Fibroblast of skin of scalp (primary cell): ENCODE measurements around the gene GPX7.

Experiments used
- DNase-seq: peaks from one replicate; pipeline ENCODE4 v3.0.0-alpha.2; 2013

Gene GPX7

DNA sequence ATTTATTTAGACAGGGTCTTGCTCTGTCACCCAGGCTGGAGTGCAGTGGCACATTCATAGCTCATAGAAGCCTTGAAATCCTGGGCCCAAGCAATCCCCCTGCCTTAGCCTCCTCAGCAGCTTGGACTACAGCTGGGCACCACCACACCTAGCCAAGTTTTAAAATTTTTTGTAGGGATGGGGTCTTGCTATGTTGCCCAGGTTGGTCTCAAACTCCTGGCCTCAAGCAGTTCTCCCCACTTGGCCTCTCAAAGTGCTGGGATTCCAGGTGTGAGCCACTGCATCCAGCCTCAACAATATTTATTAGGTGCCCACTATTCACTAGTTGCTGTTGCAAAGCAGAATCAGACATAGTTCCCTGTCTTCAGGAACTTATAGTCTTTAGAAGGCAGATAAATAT, 14.1 kb upstream of the GPX7 start:
- DNase-seq: no peak

DNA sequence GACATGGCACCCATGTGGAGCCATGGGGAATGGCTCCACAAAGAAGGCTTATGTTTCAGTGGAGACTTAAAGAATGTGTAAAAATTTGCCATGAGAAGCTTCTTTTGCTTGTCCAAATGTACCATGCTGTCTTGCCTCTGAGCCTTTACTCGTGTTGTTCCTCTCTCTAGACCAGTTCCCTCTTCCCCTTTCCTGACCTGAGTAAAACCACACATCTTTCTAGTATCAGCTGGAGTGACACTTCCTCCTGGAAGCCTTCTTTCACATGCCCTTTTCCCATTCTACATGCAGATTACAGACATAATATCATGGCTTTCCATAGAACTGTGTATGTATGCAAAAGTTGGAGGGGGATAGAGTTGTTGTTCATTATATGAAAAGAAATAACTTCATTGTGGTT, 13.6 kb upstream of the GPX7 start:
- no peak for DNase-seq

DNA sequence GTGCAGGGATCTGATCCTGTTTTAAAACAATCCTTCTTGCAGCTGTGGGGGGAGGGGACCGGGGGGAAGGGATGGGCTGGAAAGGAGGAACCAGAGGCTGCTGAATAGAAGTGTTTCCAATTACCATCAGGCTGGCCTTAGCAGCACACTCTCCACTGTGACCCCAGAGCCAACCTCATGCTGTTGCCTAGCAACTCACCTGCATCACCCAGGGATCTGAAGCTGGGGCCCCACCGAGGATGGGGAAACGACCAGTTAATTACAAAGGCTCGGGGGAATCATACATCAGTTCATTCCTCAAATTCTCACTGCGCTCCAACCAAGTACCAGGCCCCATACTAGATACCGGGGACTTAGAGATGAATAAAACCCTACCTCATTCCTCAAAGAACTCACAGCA, 11.9 kb upstream of the GPX7 start:
- DNase-seq: no peak

DNA sequence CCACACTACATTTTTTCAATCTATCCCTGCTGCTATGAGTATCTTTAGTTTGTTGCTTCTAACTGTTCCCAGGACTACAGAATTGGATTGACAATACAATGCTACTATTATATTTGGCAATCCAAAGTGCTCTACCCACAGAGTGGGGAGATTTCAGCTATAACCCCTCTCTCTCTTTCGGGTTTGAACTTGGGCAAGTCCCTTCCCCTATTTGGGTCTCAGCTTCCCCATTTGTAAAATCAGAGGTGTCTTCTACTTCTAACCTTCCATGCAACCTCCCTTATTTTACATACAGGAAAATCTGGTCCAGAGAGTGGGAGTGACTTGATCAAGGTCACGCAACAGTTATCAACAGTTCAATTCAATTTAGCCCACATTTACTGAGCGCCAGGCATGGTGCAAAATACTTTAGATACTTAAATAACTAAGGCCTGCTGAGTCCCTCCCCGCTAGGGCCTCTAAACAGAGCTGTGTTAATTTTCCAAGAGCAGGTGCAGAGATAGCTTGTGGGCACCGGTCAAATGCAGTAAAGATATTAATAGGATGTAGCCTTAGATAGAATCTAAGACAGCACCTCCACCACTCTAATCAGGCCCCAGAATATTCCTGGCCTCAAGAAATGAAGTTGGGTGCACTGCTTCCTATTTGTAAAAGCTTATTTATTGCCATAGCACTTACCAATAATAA, 9.4 kb upstream of the GPX7 start:
- no peak for DNase-seq

DNA sequence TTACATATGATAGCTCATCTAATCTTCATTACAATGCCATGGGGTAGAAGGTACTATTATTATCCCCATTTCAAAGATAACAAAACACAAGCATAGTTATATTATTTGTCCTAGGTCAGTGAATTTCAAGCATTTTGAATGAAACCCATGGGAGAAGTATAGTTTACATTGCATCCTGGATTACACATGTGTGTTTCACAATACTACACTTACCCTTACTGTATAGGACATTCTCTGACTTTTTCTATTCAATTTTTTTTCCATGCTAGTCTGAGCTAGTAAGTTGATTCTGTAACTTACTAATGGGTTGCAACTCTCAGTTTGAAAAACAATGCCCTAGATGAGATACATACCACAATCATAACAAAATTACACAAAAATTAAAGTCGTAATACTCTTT, 8.7 kb upstream of the GPX7 start:
- no peak for DNase-seq

DNA sequence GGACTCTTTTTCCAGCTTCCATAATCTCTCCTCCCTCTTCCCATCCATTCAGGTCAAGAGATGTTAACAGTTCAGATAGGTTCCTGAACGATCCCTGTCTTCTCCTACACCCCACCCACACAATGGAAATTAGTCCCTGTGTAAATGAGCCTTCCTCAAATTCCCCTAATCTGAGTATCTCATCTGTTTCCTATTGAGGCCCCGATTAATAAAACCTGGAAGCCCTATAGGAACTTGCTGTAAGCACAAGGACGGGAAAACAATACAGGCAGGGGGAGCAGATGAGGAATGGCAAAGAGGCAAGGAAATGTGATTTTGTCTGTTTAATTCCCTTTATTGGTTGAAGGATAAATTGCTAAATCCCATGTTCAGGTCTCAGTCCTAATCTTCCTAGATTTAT, 7.1 kb upstream of the GPX7 start:
- no peak for DNase-seq

DNA sequence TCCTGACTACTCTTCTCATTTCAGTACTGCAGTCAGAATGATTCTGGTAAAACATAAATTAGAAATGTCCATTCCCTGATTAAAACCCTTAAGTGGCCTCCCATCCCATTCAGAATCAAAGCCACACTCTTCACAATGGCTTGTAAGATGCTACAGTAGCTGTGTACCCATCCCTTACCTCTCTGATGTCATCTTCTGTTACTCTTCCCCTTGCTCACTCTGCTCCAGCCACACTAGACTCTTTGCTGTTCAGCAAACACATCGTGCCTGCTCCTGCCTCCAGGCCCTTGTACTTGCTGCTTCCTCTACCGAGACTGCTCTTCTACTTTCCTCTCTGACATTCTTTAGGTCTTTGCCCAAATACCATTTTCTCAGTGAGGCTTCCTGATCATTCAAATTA, 4.3 kb upstream of the GPX7 start:
- no peak for DNase-seq

DNA sequence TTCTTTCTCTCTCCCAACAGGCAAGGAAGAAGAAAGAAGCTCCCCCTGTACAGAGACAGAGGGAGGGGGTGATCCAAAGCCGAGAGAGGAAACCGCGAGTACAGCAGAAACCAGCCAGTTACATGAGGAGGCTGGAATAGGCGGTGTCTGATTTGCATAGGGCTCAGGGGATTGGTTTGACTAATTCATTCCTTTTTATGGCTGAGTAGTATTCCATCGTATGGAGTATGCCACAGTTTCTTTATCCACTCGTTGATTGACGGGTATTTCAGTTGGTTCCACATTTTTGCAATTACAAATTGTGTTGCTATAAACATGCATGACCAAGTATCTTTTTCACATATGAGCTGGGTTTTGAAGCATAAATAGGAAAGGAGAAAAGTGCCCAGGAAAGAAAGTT, 3.4 kb upstream of the GPX7 start:
- DNase-seq: no peak

DNA sequence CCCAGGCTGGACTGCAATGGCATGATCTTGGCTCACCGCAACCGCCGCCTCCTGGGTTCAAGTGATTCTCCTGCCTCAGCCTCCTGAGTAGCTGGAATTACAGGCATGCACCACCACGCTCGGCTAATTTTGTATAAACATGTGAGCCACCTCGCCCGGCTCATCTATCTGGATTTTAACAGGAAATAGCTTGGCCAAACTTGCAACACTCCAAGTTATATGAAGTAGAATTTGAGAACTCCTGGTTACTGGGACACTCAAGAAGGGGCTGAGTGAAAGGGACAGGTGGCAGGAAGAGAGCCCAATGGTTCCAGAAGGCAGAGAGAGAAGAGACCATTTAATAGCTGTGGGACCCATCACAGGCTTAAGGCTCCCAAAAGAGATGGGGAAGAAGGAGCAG, 2.9 kb upstream of the GPX7 start:
- DNase-seq: no peak

DNA sequence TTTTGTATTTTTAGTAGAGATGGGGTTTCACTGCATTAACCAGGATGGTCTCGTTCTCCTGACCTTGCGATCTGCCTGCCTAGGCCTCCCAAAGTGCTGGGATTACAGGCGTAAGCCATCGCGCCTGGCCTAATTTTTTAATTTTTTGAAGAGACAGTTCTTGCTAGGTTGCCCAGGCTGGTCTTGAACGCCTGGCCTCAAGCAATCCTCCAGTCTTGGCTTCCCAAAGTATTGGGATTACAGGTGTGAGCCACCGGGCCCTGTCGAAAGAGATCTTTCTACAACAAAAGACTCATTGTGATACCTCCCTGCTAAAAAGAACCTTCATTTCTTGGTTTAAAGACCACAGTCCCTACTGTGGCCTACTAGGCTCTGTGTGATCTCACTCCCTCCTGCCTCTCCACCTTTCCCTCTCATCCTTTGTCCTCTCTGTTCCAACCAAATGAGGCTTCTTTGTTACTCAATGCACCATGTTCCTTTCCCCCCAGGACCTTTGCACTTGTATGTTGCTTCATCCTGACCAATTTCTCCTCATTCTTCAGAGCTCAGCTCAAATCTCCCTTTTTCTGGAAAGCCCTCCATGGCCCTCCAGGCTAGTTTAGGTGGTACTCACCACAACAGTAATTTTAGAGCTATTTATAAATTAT, 1.5 kb upstream of the GPX7 start:
- no peak for DNase-seq

DNA sequence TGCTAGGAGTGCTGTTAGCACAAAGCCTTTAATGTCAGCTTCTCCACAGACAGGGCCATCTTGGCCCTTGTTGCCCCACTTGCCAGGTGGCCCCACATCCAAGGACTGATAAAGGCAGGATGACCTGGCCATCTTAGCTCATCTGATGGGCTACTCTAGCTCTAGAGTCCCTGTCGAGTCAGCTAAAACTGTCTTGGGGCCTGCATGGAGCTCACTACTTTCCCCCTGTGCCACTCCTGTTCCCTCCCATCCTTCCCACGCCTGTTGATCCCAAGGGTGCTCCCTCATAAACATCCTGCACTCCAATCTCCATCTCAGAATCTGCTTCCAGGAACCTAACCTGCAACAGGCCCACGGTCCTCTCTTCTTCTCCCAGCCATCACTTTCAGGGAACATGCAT, 652 bp upstream of the GPX7 start:
- DNase-seq: no peak

DNA sequence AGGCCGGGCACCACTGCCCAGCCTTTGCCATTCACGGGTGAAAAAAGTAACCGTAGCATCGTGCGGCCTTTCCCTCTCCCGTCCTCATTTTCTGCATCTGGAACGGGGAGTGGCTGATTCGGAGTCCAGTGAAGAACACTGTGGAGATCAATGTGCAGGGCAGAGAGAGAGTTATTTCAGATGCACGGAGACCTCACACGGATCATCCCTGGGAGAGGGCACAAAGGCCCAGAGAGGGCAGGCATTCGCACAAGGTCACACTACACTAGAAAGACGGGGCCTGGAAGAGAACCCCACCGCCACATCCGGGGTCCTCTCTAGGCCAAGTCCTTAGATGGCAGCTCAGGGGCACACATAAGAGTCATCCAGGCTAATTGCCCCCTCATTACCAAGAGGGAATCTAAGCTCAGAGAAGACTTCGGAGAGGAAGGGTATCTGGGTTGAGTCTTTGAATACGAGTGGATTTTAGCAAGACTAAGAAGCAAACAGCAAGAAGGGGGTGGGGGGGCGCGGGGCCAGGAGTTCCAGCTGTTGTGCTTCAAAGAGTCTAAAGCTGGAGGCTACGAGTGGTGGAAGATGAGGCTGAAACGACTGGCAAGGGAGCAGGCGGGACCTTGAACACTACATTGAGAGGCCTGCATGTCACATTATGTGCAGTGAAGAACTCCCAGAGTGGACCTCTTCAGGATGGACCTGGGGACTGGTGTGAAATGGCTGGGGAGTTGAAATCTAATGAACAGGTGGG, 857 bp downstream of the GPX7 start:
- peak; percentile 40 for DNase-seq

DNA sequence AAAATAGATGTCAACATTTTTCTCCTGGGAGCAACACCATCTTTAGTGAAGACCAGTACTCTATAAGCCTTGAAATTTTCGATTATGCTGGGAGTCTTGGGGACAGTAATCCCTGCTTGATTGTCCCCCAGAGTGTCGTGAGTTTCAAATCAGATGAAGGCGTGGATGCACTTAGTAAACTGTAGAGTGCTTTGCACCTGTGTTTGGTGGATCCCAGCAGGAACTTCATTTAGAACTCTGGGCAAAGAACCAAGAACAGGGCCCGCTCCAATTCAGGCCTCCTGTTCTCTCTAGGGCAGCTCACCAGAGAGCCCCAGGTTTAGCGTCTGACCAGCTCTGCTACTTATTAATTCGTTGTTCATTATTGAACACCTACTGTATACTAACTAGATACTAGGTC, 1.5 kb downstream of the GPX7 start:
- DNase-seq: no peak

DNA sequence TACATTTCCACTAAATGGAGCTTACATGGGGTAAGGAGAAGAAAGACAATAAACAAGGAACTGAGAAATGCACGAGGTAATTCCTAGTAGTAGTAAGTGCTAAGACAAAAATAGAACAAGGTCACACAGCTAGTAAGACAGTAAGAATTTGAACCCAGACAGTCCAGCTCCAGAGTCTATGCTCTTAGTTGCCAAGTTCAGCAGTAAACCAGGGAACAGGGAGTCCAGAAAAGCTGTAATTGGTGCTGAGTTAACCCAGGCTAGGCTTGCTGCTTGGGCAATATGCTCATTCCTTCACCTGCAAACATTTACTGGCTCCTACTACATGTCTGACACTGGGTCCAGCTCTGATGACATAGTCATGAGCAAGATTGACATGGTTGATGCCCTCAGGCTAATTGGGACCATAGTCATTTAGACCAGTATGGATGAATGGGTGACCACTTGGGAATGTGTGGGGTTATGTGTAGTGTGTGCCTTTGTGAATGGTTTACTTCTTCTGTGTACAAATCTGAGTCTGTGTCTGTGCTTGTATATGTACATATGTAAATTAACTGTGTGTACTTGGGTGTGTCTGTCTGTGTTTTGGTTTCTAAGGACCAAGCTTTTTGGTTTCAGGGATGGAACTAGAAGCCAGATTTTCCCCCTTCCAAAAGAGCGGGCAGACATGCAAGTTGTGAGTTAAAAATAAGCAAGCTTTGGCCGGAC, 2.0 kb downstream of the GPX7 start:
- DNase-seq: peak; percentile 13

DNA sequence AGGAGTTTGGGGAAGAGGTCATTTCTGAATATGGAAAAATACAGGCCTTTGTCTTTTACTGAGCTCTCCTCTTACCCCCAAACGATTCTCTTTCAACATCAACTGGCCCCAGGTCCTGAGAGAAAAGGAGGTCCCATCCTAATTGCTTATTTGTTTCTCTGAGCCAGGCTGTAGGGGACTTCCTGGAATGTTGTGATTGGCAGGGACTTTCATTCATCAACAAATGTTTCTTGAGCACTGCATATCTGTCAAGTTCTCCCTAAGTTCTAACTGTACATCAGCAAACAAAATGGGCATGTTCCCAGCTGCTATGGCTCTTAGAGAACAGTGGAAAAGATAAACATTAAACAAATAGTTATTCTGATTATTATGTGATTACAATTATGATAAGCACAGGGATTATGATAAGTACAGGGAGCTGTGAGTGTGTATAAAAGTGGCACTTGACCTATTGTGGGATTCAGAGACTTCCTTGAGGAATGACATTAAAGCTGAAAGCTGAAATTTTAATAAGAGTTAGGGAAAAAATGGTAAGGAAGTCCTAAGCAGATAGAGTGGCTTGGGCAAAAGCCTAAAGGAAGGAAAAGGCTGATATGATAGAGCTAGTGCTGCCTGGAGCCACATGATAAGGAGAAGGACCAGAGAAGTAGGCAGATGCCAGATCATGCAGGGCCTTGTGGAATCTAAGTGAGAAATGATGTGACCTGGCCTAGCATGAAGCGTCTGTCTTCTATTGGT, 11.6 kb downstream of the GPX7 start:
- DNase-seq: no peak

DNA sequence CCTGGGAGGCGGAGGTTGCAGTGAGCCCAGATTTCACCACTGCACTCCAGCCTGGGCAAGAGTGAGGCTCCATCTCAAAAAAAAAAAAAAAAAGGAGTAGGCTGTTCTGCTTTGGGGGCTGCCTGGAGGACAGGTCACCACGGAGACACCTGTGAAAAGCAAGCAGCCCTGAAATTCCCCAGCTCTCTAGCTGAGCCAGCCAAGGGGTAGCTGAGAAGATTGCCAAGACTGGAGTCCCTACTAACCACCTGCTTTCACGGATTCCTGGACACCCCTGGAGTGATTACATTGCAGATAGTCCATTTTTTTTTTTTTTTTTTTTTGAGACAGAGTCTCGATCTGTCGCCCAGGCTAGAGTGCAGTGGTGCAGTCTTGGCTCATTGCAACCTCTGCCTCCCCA, 12.5 kb downstream of the GPX7 start:
- DNase-seq: no peak

DNA sequence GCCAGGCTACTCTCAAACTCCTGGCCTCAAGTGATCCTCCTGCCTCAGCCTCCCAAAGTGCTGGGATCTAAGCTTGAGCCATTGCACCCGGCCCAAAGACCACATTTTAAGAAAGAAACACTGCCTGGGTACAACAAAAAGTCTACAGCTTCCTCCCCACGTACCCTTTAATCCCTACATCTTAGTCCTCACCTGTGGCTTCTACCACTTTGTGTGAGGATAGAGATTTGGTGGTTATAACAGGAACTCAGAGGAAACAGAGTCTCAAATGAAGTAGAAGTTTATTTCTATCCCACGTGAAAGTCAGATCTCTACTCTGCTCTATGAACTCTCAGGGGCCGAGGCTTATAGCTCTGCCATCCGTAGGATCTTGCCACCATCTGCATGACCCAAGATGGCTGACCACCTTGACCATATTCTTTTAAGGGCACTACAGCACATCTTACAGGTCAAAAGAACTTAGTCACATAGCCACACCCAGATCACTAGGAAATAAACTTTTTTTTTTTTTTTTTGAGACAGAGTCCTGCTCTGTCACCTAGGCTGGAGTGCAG, 13.4 kb downstream of the GPX7 start:
- no peak for DNase-seq

DNA sequence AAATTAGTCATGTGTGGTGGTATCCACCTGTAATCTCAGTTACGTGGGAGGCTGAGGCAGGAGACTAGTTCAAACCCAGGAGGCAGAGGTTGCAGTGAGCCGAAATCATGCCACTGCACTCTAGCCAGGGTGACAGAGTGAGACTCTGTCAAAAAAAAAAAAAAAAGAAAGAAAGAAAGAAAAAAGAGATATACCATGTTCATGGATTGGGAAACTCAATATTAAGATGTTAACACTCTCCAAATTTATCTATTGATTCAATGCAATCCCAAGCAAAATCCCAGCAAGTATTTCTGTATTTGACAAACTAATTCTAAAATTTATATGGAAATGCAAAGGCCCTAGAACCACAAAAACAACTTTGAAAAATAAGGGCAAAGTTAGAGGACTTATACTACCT, 19.8 kb downstream of the GPX7 start:
- no peak for DNase-seq

DNA sequence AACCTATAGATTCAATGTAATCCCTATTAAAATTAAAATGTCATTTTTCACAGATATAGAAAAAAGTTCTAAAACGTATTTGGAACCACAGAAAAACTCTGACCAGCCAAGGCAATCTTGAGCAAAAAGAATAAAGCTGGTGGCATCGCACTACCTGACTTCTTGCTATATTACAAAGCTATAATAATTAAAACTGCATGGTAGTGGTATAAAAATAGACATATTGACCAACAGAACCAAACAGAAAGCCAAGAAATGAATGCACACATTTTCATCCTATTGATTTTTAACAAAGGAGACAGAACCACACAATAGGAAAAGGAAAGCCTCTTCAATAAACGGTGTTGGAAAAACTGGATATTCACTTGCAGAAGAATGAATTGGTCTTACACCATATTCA, 21.6 kb downstream of the GPX7 start:
- DNase-seq: no peak

DNA sequence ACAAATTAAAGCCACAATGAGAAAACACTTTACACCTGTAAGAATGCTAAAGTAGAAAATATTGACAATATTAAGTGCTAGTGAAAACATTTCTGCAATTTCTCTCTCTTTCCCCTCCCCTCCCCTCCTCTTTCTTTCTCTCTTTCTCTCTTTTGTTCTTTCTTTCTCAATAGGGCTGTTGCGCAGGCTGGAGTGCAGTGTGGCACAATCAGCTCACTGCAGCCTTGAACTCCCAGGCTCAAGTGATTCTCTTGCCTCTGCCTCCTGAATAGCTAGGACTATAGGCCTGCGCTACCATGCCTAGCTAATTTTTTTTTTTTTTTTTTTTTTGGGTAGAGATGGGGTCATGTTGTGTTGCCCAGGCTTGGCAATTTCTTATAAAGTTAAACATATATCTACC, 24.9 kb downstream of the GPX7 start:
- DNase-seq: no peak

DNA sequence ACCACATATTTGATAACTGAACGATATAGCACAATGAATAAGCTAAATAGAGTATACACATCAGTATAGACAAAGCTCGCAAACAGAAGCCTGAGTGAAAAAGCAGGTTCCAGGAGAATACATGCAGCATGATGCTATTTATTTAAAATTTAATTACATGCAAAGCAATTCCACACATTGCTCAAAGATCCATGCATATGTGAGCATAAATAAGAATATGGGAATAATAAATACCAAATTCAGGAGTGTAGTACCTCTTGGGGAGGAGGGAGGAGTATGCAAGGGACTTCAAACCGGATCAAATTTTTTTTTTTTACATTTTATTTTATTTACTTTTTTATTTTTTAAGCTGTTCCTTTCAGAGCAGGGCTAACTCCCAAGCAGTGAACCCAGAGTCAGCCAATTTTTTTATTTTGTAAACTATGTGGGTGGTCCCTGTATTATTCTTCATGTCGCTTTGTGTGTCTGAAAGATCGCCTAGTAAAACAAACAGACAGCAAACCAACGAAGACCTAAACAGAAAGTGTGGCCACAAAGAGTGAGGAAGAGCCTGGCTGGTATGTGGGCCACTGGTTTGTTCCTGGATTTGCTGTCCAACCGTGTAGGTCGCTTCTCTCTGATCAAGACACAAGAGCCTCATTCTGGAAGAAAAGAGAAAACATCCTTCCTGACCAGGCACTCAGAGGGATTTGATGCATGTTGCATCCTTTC, 26.6 kb downstream of the GPX7 start:
- no peak for DNase-seq

DNA sequence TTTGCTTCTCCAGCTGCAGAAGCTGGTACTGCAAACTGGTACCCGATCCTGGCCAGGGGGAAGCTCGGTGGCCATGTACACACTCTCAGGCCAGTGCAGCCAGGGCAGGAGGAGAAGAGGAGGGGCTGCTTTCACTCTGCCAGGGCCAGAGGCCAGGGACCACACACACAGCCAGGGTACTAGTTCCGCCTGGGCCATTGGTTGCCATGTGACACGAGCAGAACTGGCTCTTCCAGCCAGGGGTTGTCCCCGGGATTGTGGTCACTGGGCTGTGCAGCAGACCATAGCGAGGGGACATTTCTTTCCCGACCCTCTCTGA, 27.1 kb downstream of the GPX7 start:
- no peak for DNase-seq
